GM21381 (cell line): ENCODE data around the gene LMCD1.

Experiments used
- ATAC-seq: cut with Tn5 transposase; IDR thresholded peaks from one replicate; pipeline ENCODE4 v1.9.1; 2021; ENCODE audit warnings: mild to moderate bottlenecking, moderate library complexity; ENCODE audit not compliant: unreplicated experiment

Gene LMCD1

GRCh38 chr3:8503871-8504610 is 2.4 kb downstream of the LMCD1 start:
- ATAC-seq: no peak

DNA sequence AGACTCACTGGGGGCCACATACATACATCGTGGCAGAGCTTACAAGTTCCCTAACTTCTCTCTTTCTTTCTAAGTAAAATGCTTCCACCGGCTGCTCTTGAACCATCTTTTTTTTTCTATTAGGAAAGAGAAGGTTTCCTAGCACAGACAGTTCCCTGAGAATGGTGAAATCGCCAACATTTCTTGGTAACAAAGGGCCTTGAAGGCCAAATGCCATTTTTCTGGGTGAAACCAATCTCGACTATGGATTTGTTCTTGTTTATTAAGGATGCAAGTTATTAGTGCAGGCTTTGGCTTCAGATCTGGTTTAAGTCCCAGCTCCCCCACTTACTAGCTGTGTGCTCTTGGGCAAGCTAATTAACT is 3.0 kb downstream of the LMCD1 start:
- ATAC-seq: no peak

- ATAC-seq: no peak
These were observed 4.0 kb downstream of the LMCD1 start for GRCh38 chr3:8505621-8506020.

- ATAC-seq: no peak
These were observed 5.0 kb downstream of the LMCD1 start for GRCh38 chr3:8506571-8507061.

- no peak for ATAC-seq
These were observed 5.9 kb downstream of the LMCD1 start for GRCh38 chr3:8507496-8507895.

DNA sequence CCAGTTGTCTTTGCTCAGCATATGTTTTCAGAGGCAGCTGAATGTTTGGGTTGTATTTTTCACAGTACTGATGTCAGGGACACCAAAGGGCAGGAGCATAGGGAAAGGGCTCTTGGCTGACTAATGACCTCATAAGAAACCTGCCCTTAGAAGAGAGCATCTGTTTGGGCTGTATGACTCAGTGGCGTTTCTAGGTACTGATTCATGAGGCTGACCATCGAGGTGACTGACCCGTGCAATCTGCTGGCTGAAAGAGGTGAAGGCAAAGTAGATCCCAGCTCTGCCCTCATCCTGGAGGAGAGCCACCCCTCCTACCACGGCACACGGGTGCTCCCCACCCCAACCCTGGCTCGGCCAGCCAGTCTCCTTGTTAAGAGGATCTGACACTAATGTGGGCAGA is 8.3 kb downstream of the LMCD1 start:
- no peak for ATAC-seq

GRCh38 chr3:8512234-8512633 is 10.6 kb downstream of the LMCD1 start:
- no peak for ATAC-seq

DNA sequence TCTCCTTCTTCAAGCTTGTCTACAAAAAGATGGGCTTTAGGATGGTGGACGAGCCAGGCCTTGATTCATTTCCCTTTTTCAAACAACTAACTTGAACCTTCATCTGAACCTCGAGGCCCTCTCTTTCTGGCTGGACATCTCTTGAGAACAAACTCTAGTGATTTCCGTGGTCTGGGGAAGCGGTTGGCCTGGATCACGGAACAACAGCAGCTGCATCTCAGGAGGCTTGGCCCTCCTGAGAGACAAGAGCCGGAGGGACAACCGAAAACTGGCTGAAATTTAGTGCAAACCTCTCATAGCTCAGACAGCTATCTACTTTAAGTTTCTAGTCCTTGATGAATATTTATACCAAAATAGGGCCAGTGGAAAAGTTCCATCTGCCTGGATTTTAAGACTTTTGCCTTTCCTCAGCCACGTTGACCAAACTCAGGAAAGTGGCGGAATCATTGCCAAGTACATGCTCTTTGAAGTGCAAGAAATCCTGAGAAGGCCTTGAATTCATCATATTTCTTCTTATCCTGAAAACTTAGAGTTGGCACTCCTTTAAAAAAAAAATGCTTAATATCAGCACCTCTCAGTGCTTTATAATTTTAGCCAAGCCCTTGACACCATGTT is 14.5 kb downstream of the LMCD1 start:
- no peak for ATAC-seq

- ATAC-seq: no peak
These were observed 15.2 kb downstream of the LMCD1 start for GRCh38 chr3:8516783-8517182.

DNA sequence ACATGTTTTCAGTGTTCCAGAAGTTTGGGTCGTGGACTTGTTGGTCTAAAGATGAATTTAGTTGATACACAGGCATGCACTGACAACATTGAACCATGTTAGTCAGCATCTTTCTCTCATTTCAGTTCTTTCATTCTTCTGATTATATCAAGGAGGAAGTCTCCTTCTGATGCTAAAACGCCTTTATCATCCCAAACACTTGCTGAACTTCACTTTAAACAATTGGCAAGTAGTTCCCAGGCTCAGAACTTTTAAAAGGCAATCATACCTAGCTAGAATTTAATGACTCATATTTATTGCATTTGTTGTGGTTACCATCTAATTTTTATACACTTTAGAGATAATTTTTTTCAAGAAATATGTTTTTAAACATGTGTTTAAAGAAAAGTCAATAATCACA is 15.9 kb downstream of the LMCD1 start:
- no peak for ATAC-seq

DNA sequence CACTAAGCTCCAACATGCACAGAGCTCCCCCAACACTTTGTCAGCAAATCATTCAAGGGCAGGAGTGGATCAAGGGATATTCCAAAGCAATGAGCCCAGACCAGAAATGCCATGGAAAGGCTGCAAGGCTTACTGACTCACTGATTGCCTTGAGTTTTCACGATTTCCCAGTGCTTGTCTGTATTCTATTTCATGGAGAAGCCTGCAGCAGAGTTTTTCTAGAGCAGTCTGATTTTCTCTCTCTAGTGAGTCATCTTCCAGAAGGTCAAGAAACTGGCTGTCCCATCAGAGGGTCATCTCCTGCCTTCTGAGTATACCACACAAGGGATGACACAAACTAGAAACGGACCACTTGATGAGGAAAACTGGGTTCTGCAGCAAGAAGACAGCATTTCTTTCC is 16.5 kb downstream of the LMCD1 start:
- ATAC-seq: no peak

GRCh38 chr3:8519156-8519555 is 17.5 kb downstream of the LMCD1 start:
- ATAC-seq: no peak

GRCh38 chr3:8519774-8520448 is 18.3 kb downstream of the LMCD1 start:
- no peak for ATAC-seq

DNA sequence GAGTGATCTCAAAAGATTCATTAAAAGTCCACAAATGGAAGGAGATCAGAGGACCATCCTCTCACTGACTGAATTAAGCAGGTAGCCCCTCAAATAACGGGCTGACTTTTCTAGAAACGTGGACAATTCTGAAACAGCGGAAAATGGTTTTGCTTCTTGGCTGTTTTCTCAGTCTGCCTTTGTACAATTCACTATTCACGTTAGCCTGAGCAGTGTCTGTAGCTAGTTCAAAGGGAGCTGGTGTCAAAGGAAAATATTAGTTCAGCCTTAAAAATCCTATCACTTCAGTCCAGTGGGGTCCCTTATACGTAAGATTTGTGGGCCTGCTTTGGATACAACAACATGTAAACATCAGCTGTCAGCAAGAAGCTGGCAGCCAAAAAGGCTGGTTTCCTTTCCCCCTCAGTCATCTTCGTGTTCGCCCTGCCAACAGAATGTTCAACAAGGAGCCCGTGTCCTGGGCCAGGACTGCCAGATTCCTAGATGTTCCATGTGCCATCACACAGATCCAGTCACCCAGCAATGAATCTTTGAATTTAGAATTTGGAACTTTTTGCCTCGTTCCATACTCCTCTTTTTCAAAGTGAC is 19.3 kb downstream of the LMCD1 start:
- no peak for ATAC-seq

GRCh38 chr3:8523041-8523440 is 21.4 kb downstream of the LMCD1 start:
- no peak for ATAC-seq

DNA sequence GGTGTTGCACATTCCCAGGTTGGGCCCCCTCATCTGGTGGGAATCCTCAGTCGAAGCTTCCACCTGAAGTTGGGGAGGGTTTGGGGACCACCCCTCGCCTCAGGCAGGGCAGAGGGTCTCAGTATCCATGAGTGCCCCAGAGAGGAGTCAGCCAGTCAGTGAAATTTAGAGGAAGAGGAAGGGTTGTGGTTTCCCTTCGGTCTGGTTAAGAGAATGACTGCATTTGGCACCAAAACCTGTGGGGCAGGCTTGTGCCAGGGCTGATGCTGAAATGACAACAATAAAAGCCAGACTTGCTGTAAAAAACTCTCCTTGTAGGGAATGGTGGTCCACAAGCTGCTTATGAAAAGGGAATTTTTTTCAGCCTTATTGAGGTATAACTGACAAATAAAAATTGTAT is 22.6 kb downstream of the LMCD1 start:
- ATAC-seq: no peak

GRCh38 chr3:8524656-8525399 is 23.2 kb downstream of the LMCD1 start:
- ATAC-seq: no peak

- ATAC-seq: no peak
These were observed 24.3 kb downstream of the LMCD1 start for GRCh38 chr3:8525893-8526292.

- no peak for ATAC-seq
These were observed 27.6 kb downstream of the LMCD1 start for GRCh38 chr3:8529181-8529637.

GRCh38 chr3:8529738-8530525 is 28.3 kb downstream of the LMCD1 start:
- ATAC-seq: no peak
